Peyer's patch (tissue), 4 donors: Measurements from ENCODE around the gene SCARF2.

Experiments used
- CTCF ChIP-seq, 6 experiments: fragments of 450-650 bp in 4 of 6; fragments of 200-600 bp in 2 of 6; sonication (generic) in 1 of 6; IDR thresholded peaks; one replicate each; pipeline ENCODE4 v1.5.1; 2017 to 2019; ENCODE audit warnings: antibody characterized with exemption in 6 of 6, mild to moderate bottlenecking in 3 of 6, moderate library complexity in 1 of 6
- POLR2A ChIP-seq, 2 donors: fragments of 450-650 bp; IDR thresholded peaks; one replicate each; pipeline ENCODE4 v1.5.1; 2017; ENCODE audit warnings: antibody characterized with exemption in 2 of 2, mild to moderate bottlenecking in 2 of 2, moderate library complexity in 2 of 2

- no peak for TF ChIP-seq CTCF (IDR thresholded peaks at IDR 0.05)
- no peak for TF ChIP-seq POLR2A (IDR thresholded peaks at IDR 0.05)
Measured at GRCh38 chr22:20386972-20387371, 50.7 kb downstream of the SCARF2 start.
